Cardiac muscle cell (in vitro differentiated cells and primary cell): Measurements from ENCODE around the gene TOPORS. TPM values are rescaled to one million over a fixed set of nuclear protein-coding genes. Genes with fewer than 3 reads are reported as not detected.

ENCODE experiments used
- DNase-seq, 2 donors: peaks; one replicate each; pipeline versions ENCODE4 v3.0.0 to v3.0.0-alpha.2; 2010 to 2017; ENCODE audit warnings: low read depth in 1 of 2, low spot score in 1 of 2
- H3K27ac ChIP-seq: fragments of 200-600 bp; sonication (generic); 2 replicates; pipeline ENCODE4 v1.5.1; 2016
- H3K27me3 ChIP-seq: fragments of 200-600 bp; sonication (generic); 2 replicates; pipeline ENCODE4 v1.6.0; 2016; ENCODE audit warnings: control low read depth
- H3K36me3 ChIP-seq: fragments of 200-600 bp; sonication (generic); 2 replicates; pipeline ENCODE4 v1.5.1; 2016; ENCODE audit warnings: control low read depth
- H3K4me1 ChIP-seq: fragments of 200-600 bp; sonication (generic); 2 replicates; pipeline ENCODE4 v1.8.1; 2017; ENCODE audit warnings: low read depth, mild to moderate bottlenecking, mixed run types
- H3K4me3 ChIP-seq: fragments of 200-600 bp; sonication (generic); 2 replicates; pipeline ENCODE4 v1.5.1; 2016; ENCODE audit warnings: mild to moderate bottlenecking
- H3K9me3 ChIP-seq: fragments of 200-600 bp; sonication (generic); 2 replicates; pipeline ENCODE4 v1.5.1; 2017; ENCODE audit warnings: low read depth, mild to moderate bottlenecking, control low read depth
- CTCF ChIP-seq: IDR thresholded peaks from 2 replicates; pipeline ENCODE4 v1.5.1; 2012; ENCODE audit warnings: low read depth, mild to moderate bottlenecking, low read length
- polyA plus RNA-seq: library from polyadenylated mRNA; unstranded; fragments of >200 nt; fragmentation: Nextera tagmentation; extraction: Ambion mirVana; gene quantifications from 2 replicates; pipeline ENCODE4 v1.2.1, GENCODE V29; 2016
- total RNA-seq: library from RNA; depleted of rRNA; stranded (reverse); fragments of >200 nt; gene quantifications from 2 replicates; pipeline ENCODE4 v1.2.3, GENCODE V29; 2016

TOPORS gene
- total and polyA plus RNA-seq, 2 experiments from 2014 or later: 17.1 to 18.6 TPM

- Histone ChIP-seq H3K36me3 (no peaks in the 10 kb centered on the region), H3K27me3 (no peaks in the 10 kb centered on the region), H3K9me3 (no peaks in the 10 kb centered on the region), H3K4me1 (no peaks in the 10 kb centered on the region), H3K4me3 (no peak overlapping the region), H3K27ac (no peak overlapping the region)
- TF ChIP-seq CTCF: no peak
- no peak for DNase-seq
Observed at GRCh38 chr9:32500768-32501167, 51.6 kb downstream of the TOPORS start.

- Histone ChIP-seq H3K27me3 (no peaks in the 10 kb centered on the region), H3K27ac (no peak overlapping the region), H3K9me3 (no peaks in the 10 kb centered on the region), H3K36me3 (no peaks in the 10 kb centered on the region), H3K4me3 (no peak overlapping the region), H3K4me1 (no peaks in the 10 kb centered on the region)
- no peak for TF ChIP-seq CTCF
- DNase-seq: no peak
Observed at GRCh38 chr9:32497921-32498320, 54.5 kb downstream of the TOPORS start.

GRCh38 chr9:32490601-32491000 is 61.8 kb downstream of the TOPORS start:
- no peaks in the 10 kb centered on the region for H3K4me1 ChIP-seq
- no peak for TF ChIP-seq CTCF
- H3K27me3 ChIP-seq: no peaks in the 10 kb centered on the region
- no peak overlapping the region for H3K4me3 ChIP-seq
- no peak overlapping the region for H3K27ac ChIP-seq
- no peak for DNase-seq
- H3K9me3 ChIP-seq: no peaks in the 10 kb centered on the region
- H3K36me3 ChIP-seq: peaks cover 12% of the 10 kb centered on the region

Other genes with a start within 250 kb of the TOPORS start
- gene ACO1, start 167.9 kb downstream of the TOPORS start, total RNA-seq: 42.1 and 42.9 TPM in 2 replicates
- 51.5 and 56.8 TPM in 2 replicates for gene ACO1, start 167.9 kb downstream of the TOPORS start, polyA plus RNA-seq
- gene RIGI, start 26.4 kb downstream of the TOPORS start, total RNA-seq: 3.1 and 3.4 TPM in 2 replicates
- gene RIGI, start 26.4 kb downstream of the TOPORS start, polyA plus RNA-seq: 2.6 and 4.6 TPM in 2 replicates
- gene SMIM27, start 259 bp downstream of the TOPORS start, total RNA-seq: 6.5 and 11.2 TPM in 2 replicates
- gene SMIM27, start 259 bp downstream of the TOPORS start, polyA plus RNA-seq: 47.1 and 65.3 TPM in 2 replicates
- gene NDUFB6, start 20.6 kb upstream of the TOPORS start, total RNA-seq: 50.3 and 97.5 TPM in 2 replicates
- 169 and 251 TPM in 2 replicates for gene NDUFB6, start 20.6 kb upstream of the TOPORS start, polyA plus RNA-seq
- gene TAF1L, start 83.1 kb upstream of the TOPORS start, total RNA-seq: 0.09 TPM in 1 of 2 replicates, not detected in the other
- not detected in 2 replicates for gene TAF1L, start 83.1 kb upstream of the TOPORS start, polyA plus RNA-seq
- gene TMEM215, start 231.0 kb upstream of the TOPORS start, total RNA-seq: not detected in 2 replicates
- not detected in 2 replicates for gene TMEM215, start 231.0 kb upstream of the TOPORS start, polyA plus RNA-seq